Body of pancreas (tissue), 4 donors: ENCODE results near the gene GNG14. TPM values are rescaled to one million over a fixed set of nuclear protein-coding genes. Genes with fewer than 3 reads are reported as not detected.
"Not testable (repeated sequence)": the region's sequence is repeated elsewhere in the genome, so short reads cannot be mapped to it uniquely, and the experiment has no call there.

Experiments
- ATAC-seq: fragments of 150-250 bp; one replicate; pipeline ENCODE4 v1.9.1; 2016
- DNase-seq, 4 donors: peaks; one replicate each; pipeline ENCODE4 v3.0.0-alpha.2; 2019
- H3K27ac ChIP-seq, 4 donors: fragments of 200-600 bp; sonication (generic); 1 replicate in 3 of 4; 2 replicates in 1 of 4; pipeline versions ENCODE4 v1.5.1 to v1.6.1; 2016 to 2019; ENCODE audit warnings: mild to moderate bottlenecking in 1 of 4, mixed read lengths in 1 of 4, moderate library complexity in 1 of 4
- H3K27me3 ChIP-seq, 2 donors: fragments of 200-600 bp; sonication (generic); one replicate each; pipeline ENCODE4 v1.6.0; 2016; ENCODE audit warnings: mild to moderate bottlenecking in 1 of 2
- H3K36me3 ChIP-seq, 2 donors: fragments of 200-600 bp; sonication (generic); replicated peaks in 1 of 2; 2 replicates each; pipeline ENCODE4 v1.5.1; 2016; ENCODE audit warnings: low read depth in 2 of 2; ENCODE audit not compliant: insufficient read depth in 1 of 2
- H3K4me1 ChIP-seq: fragments of 200-600 bp; sonication (generic); one replicate; pipeline ENCODE4 v1.6.0; 2016
- H3K4me3 ChIP-seq, 2 donors: fragments of 200-600 bp; sonication (generic); 1 replicate in 1 of 2; 2 replicates in 1 of 2; pipeline ENCODE4 v1.5.1; 2016 to 2019
- H3K9me3 ChIP-seq, 3 donors: fragments of 200-600 bp; sonication (generic); 1 replicate in 2 of 3; 2 replicates in 1 of 3; pipeline ENCODE4 v1.5.1; 2016
- CTCF ChIP-seq, 7 experiments: fragments of 450-650 bp in 4 of 7; fragments of 200-600 bp in 3 of 7; sonication (generic) in 3 of 7; IDR thresholded peaks; one replicate each; pipeline ENCODE4 v1.5.1; 2016 to 2019; ENCODE audit warnings: antibody characterized with exemption in 7 of 7
- POLR2A ChIP-seq, 3 donors: fragments of 450-650 bp; IDR thresholded peaks; one replicate each; pipeline ENCODE4 v1.6.1; 2016; ENCODE audit warnings: antibody characterized with exemption in 3 of 3, mild to moderate bottlenecking in 2 of 3
- WGBS, 2 donors: methylation state at CpG; one replicate each; pipeline ENCODE4 v1.1.5; 2017; 5-methylcytosine and 5-hydroxymethylcytosine counted together
- intact Hi-C: fragments of 100-400 bp; cut with DNase I; formaldehyde crosslinking; loops from one replicate; pipeline ENCODE4 v1.15.1; 2023
- total RNA-seq, 2 donors: library from RNA; depleted of rRNA; stranded (reverse); fragments of >200 nt; gene quantifications; one replicate each; pipeline ENCODE4 v1.1.0, GENCODE V29; 2016

Gene GNG14
- total RNA-seq, 2 donors from 2014 or later, result not detected

- WGBS, 2 donors, result 6 to 10% methylated on average over 33 to 59 of the region's 59 CpGs
- DNase-seq (peak; percentile 95 to 98 (median 97)), ATAC-seq (peak; percentile 93)
- peak within 1 kb of the TSS; percentile 54 to 89 (median 80) for H3K27ac ChIP-seq
- TF ChIP-seq CTCF (IDR thresholded peaks at IDR 0.05), result no peak
- peak; percentile 24 to 73 (median 71) for TF ChIP-seq POLR2A (IDR thresholded peaks at IDR 0.05)
- H3K4me1 ChIP-seq, result peaks cover 20% of the 10 kb centered on the region
- peak within 1 kb of the TSS; percentile 54 to 94 for H3K4me3 ChIP-seq
- H3K27me3 ChIP-seq, result no peaks in the 10 kb centered on the region
- H3K9me3 ChIP-seq, result no peaks in the 10 kb centered on the region
- peaks cover 6 to 8% of the 10 kb centered on the region in 2 donors for H3K36me3 ChIP-seq
- intact Hi-C loops, result no loop called here
These were observed 8.9 kb downstream of the GNG14 start, which contains the start of gene FBXW9 for GRCh38 chr19:12696366-12697335. Gene FBXW9, minus strand, starts transcription at chr19:12696631. Its CDS starts 50 bp downstream, at chr19:12696581.

- H3K4me3 ChIP-seq, H3K27me3 ChIP-seq, H3K9me3 ChIP-seq, ATAC-seq, DNase-seq, H3K27ac ChIP-seq, intact Hi-C loops: not testable (repeated sequence)
- H3K36me3 ChIP-seq, result peaks cover 6 to 13% of the 10 kb centered on the region in 2 donors
- H3K4me1 ChIP-seq, result peaks cover 20% of the 10 kb centered on the region
- 96 to 97% methylated on average over 22 of the region's 22 CpGs for WGBS, 2 donors
These were observed 9.6 kb downstream of the GNG14 start for GRCh38 chr19:12697425-12697824.

- H3K4me3 ChIP-seq, result no peak overlapping the region
- ATAC-seq (no peak), DNase-seq (no peak)
- H3K9me3 ChIP-seq, result no peaks in the 10 kb centered on the region
- 75 to 85% methylated on average over 6 of the region's 6 CpGs for WGBS, 2 donors
- H3K27ac ChIP-seq, result no peak overlapping the region
- peaks cover 20% of the 10 kb centered on the region for H3K4me1 ChIP-seq
- no peaks in the 10 kb centered on the region for H3K27me3 ChIP-seq
- peaks cover 6 to 17% of the 10 kb centered on the region in 2 donors for H3K36me3 ChIP-seq
- intact Hi-C loops, result no loop called here
- TF ChIP-seq POLR2A (IDR thresholded peaks at IDR 0.05), result no peak
- TF ChIP-seq CTCF (IDR thresholded peaks at IDR 0.05), result no peak
These were observed 10.3 kb downstream of the GNG14 start for GRCh38 chr19:12698138-12698537.

- intact Hi-C loops, result no loop called here
- no peaks in the 10 kb centered on the region for H3K27me3 ChIP-seq
- TF ChIP-seq POLR2A (IDR thresholded peaks at IDR 0.05), result no peak
- TF ChIP-seq CTCF (IDR thresholded peaks at IDR 0.05), result no peak
- no peak for ATAC-seq
- H3K4me1 ChIP-seq, result peaks cover 6% of the 10 kb centered on the region
- no peak overlapping the region for H3K4me3 ChIP-seq
- H3K36me3 ChIP-seq, result peaks cover 20 to 36% of the 10 kb centered on the region in 2 donors
- no peak overlapping the region for H3K27ac ChIP-seq
- WGBS, 2 donors, result 83 to 85% methylated on average over 19 to 26 of the region's 33 CpGs
- DNase-seq, result no peak
- no peaks in the 10 kb centered on the region for H3K9me3 ChIP-seq
These were observed 13.9 kb downstream of the GNG14 start for GRCh38 chr19:12701596-12702282.

- DNase-seq (no peak), ATAC-seq (peak; percentile 16)
- no peak overlapping the region for H3K27ac ChIP-seq
- intact Hi-C loops, result no loop called here
- no peaks in the 10 kb centered on the region for H3K4me1 ChIP-seq
- WGBS, 2 donors, result 73 to 80% methylated on average over 6 to 9 of the region's 9 CpGs
- no peak overlapping the region for H3K4me3 ChIP-seq
- no peak for TF ChIP-seq POLR2A (IDR thresholded peaks at IDR 0.05)
- TF ChIP-seq CTCF (IDR thresholded peaks at IDR 0.05), result no peak
- H3K27me3 ChIP-seq, result no peaks in the 10 kb centered on the region
- H3K9me3 ChIP-seq, result no peaks in the 10 kb centered on the region
- peaks cover 20 to 36% of the 10 kb centered on the region in 2 donors for H3K36me3 ChIP-seq
These were observed 15.2 kb downstream of the GNG14 start for GRCh38 chr19:12703046-12703445.
